ENCODE data around the gene RNF149.
"Not testable (repeated sequence)": the region's sequence is repeated elsewhere in the genome, so short reads cannot be mapped to it uniquely, and the experiment has no call there.

The RNF149 gene

DNA sequence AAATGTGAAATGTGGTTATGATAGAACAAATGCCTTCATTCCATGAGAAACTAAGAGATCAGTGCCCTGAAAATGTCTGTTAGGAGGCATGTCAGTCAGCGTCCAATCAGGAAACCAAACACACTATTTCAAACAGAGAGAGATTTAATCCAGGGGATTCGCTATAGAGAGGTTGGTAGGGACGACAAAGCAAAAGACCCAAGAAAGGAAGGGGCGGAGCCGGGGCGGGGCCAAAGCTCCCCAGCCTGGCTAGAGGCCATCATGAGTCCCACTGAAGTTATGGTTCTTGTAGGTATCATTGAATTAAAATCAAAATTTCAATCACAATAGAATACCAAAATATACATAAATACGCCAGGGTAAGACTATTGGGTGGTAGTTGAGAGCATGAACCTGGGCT lies 32.9 kb upstream of the RNF149 start:
- peaks cover 24% of the 10 kb centered on the region for H3K4me1 Mint-ChIP-seq
- no peak overlapping the region for H3K27ac Mint-ChIP-seq
- no peaks in the 10 kb centered on the region for H3K9me3 Mint-ChIP-seq
- DNase-seq (peak in 1 of 2 donors; percentile 27), ATAC-seq (peak; percentile 70)
- H3K27me3 Mint-ChIP-seq, result no peaks in the 10 kb centered on the region
- peak overlapping the region; percentile 23 to 53 for H3K4me3 Mint-ChIP-seq

DNA sequence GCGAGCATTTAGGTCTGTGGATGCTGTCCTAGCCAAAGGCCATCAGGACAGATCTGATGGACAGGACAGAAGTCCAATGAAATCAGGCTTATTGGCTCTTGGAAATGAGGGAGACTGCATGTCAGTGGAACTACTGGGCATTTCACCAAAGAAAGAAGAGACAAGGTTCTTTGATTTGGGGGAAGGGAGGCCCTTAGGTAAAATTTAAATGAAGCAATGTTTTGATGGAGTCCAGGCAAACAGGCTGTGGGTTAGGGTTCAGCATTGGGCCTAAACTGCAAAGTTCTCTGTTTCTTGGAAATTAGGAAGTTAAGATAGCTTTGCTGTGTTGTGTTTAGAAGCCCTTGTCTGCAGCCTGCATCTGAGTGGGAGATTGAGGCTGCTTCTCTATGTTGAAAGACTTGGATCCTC lies 31.6 kb upstream of the RNF149 start:
- Mint-ChIP-seq H3K27ac (no peak overlapping the region), H3K27me3 (no peaks in the 10 kb centered on the region), H3K9me3 (no peaks in the 10 kb centered on the region), H3K4me1 (peaks cover 24% of the 10 kb centered on the region), H3K4me3 (no peak overlapping the region)
- ATAC-seq, result no peak
- no peak for DNase-seq

DNA sequence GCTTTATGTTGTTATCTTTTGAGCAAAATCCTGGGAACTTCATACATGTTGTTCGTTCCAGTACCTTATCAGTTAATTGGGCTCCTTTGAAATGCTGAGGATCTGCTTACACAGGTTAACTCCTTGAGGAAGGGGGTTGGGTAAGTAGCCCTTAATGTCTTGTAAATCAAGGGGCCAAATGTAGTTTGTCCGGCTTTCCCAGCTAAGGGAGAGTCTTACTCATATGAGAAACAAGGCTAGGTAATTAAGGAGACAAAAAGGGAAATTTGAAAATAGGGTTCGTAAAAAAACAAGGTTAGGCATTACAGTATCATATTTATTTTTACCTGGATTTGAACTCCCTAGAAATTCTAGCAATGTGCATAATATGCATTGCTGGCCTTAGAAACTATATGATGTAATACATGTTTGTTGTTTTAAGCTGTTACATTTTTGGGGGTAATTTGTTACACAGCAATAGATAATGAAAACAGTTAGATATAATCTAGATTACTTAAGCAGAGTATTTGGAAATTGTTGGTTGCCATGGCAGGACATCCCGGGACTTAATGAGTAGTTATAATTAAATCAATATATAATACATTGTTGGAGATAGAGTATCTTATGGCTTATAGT lies 30.9 kb upstream of the RNF149 start:
- Mint-ChIP-seq H3K27ac (no peak overlapping the region), H3K4me1 (peaks cover 24% of the 10 kb centered on the region), H3K4me3 (no peak overlapping the region), H3K27me3 (no peaks in the 10 kb centered on the region), H3K9me3 (no peaks in the 10 kb centered on the region)
- no peak for ATAC-seq
- no peak for DNase-seq

DNA sequence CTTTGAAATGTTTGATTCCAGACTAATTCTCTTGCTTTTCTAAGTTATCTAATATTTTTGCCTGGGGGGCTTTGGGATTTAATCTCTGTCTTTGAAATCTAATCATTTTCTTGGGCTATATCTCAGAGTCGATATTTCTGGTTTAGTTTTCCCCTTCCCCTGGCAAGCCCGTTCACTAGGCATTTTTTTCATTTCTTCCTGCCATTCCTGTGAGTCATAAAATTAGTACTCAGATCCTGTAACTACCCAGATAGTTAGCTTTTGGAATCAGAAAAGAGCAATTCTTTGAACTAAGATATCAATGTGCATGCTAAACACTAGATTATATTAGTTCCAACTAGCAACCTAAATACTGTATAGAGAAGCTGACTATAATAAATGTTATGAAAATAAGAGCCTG lies 29.4 kb upstream of the RNF149 start:
- no peak for DNase-seq
- H3K27me3 Mint-ChIP-seq, result no peaks in the 10 kb centered on the region
- H3K27ac Mint-ChIP-seq, result no peak overlapping the region
- peaks cover 39% of the 10 kb centered on the region for H3K4me1 Mint-ChIP-seq
- H3K4me3 Mint-ChIP-seq, result no peak overlapping the region
- no peaks in the 10 kb centered on the region for H3K9me3 Mint-ChIP-seq
- no peak for ATAC-seq

DNA sequence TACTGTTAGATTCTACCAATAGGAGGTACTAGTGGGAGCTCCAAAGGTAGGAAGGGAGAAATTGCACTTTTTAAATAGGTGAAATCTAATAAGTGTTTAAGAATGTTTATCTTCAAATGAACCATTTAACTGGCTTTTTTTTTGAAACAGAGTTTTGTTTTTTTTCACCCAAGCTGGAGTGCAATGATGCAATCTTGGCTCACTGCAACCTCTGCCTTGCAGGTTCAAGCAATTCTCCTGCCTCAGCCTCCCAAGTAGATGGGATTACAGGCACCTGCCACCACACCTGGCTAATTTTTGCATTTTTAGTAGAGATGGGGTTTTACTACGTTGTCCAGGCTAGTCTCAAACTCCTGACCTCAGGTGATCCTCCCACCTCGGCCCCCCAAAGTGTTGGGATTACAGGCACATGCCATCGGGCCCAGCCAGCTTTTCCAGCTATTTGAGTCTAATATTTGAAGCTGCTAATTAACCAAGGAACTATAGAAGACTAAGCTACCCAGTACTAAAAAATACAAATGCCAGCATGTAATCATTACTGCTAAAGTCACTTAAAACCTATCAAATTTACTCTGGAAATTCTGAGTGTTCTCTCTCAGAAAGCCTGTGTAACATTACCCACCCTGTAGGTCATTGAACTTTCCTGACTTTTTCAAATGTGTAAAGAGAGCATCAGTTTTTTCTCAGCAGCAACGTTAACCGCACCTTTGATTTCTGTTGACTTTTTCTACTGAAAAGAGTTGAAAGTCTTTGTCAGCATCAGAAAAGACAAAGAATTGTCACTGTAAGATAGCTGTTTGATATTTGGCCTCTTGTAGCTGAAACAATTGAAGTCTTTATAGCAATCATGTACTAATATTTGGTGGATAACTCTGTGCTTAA lies 24.6 kb upstream of the RNF149 start:
- DNase-seq (no peak), ATAC-seq (no peak)
- Mint-ChIP-seq H3K4me1 (peaks cover 37% of the 10 kb centered on the region), H3K9me3 (no peaks in the 10 kb centered on the region), H3K4me3 (peak overlapping the region in 1 of 2 donors; percentile 4), H3K27me3 (no peaks in the 10 kb centered on the region), H3K27ac (peak overlapping the region; percentile 40 to 63)

DNA sequence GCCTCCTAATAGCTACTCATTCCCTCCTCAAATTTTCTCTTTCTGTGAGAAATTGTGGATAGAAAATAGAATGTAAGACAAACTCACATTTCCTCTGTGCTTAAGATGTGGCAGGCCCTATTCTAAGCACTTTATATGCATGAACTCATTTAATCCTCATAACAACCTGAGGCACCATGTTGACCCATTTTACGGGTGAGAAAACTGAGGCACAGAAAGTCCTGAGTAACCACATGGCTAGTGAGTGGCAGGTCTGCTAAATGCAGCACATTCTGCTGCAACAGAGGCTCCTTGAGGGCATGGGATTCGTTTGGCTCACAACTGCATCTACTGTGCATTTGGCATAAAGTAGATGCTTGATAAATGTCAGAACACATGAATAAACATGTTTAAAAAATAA lies 22.7 kb upstream of the RNF149 start:
- H3K27ac Mint-ChIP-seq, result no peak overlapping the region
- no peak for DNase-seq
- no peak for ATAC-seq
- H3K9me3 Mint-ChIP-seq, result no peaks in the 10 kb centered on the region
- peaks cover 37% of the 10 kb centered on the region for H3K4me1 Mint-ChIP-seq
- no peak overlapping the region for H3K4me3 Mint-ChIP-seq
- H3K27me3 Mint-ChIP-seq, result no peaks in the 10 kb centered on the region

DNA sequence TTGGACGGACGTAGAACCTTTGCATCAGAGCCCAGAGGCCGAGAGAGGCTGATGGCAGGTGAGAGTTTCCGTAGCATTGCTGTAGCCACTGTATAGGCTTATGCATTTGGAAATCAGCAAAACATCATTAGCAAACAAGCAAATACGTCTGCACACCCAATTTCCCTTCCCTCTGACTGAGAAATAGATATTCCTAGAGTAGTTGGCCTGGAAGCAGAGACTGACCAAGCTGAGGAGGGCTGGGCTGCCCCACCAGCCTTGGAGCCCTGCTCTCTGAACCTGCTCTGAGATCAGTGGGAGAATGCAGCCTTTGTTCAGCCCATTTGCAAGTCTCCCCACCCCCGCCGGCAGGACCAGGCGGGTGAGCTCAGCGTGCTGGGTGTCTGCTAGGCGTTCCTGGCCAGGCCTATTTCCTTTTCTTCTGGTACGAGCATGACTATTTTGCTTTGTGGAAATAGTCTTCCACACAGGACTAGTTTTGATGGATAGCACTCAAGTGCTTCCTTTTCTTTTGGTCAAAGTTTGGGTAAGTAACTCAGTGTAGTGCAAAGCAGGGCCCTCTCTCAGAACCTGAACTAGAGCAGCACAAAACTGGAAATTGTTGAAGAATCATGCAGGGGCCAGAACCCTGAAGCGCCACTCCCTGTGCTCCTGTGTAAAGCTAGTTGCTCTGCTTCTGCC lies 21.9 kb upstream of the RNF149 start:
- H3K27ac Mint-ChIP-seq, result peak overlapping the region; percentile 59 to 89
- peaks cover 37% of the 10 kb centered on the region for H3K4me1 Mint-ChIP-seq
- ATAC-seq, result peak; percentile 38
- DNase-seq, result peak in 1 of 2 donors; percentile 29
- H3K9me3 Mint-ChIP-seq, result no peaks in the 10 kb centered on the region
- no peaks in the 10 kb centered on the region for H3K27me3 Mint-ChIP-seq
- H3K4me3 Mint-ChIP-seq, result peak overlapping the region; percentile 35 to 59

DNA sequence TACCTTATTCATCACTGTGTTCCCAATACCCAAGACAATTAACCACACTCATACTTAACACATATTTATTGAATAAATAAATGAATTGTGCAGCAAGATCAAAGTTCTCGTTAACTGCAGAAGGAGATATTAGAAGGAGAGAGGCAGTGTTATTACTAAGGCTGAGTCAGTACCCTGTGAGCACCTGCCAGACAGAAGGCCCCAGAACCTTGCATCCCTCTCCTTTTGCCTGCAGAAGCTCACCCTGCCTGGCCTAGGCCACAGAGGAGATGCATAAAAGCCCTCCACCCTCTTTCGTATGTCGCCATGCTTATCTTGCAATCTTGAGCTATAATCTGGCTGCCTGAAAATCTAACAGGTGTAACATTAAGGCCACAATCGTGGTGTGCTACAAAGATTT lies 20.5 kb upstream of the RNF149 start:
- Mint-ChIP-seq H3K9me3 (no peaks in the 10 kb centered on the region), H3K4me1 (peaks cover 33% of the 10 kb centered on the region), H3K27ac (peak overlapping the region in 1 of 2 donors; percentile 67), H3K27me3 (no peaks in the 10 kb centered on the region), H3K4me3 (no peak overlapping the region)
- no peak for DNase-seq
- ATAC-seq, result no peak

DNA sequence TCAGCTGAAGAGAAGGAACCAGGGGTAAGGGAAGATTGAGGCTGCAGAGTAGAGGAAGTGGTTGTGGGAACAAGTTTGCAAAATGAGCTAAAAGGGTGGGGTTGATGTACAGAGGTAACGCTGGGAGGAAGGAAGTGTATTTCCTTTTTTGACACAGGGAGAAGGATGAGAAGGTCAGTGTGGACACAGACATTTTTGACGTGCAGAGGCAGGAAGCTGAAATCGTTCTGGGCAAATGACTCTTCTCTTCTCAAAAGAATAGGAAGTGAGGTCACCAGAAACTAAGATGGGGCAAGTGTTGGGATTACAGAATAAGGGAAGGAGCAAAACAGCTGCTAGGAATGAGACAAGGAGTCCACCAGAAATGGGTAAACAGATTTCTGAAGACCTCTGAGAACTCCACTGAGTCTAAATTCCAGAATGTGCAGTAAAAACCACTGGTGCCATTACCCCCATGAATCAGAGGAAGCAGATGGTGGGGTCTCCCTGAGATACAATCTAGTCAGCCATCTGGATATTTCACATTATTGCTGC lies 20.0 kb upstream of the RNF149 start:
- Mint-ChIP-seq H3K27me3 (no peaks in the 10 kb centered on the region), H3K4me1 (peaks cover 28% of the 10 kb centered on the region), H3K9me3 (no peaks in the 10 kb centered on the region), H3K4me3 (no peak overlapping the region), H3K27ac (no peak overlapping the region)
- peak in 1 of 2 donors; percentile 50 for DNase-seq
- ATAC-seq, result peak; percentile 95

DNA sequence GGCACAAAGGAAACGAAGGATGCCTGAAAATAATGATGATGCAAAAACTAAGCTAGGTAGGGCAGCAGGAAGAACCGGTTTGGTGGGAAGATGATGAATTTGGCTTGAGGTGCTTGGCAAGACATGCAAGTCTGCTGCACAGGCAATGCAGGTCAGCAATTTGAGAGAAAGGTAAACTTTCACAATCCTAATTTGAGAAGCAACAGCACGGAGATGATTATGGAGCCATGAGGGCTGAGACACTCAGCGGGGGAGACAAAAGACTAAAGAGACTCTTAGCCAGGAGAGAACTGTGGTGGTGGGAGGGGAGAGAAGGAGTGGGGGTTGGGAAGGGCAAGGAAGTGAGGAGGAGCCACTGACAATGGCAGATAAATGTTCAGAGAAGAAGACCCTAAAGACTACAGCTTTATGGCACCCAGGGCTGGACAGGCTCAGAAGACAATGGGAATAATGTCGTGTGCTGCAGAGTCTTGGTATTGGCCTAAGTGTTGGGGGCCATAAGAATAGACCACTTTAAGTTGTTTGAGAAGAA lies 19.4 kb upstream of the RNF149 start:
- no peaks in the 10 kb centered on the region for H3K9me3 Mint-ChIP-seq
- no peaks in the 10 kb centered on the region for H3K27me3 Mint-ChIP-seq
- DNase-seq (no peak), ATAC-seq (peak; percentile 55)
- no peak overlapping the region for H3K27ac Mint-ChIP-seq
- H3K4me1 Mint-ChIP-seq, result peaks cover 22% of the 10 kb centered on the region
- H3K4me3 Mint-ChIP-seq, result no peak overlapping the region

DNA sequence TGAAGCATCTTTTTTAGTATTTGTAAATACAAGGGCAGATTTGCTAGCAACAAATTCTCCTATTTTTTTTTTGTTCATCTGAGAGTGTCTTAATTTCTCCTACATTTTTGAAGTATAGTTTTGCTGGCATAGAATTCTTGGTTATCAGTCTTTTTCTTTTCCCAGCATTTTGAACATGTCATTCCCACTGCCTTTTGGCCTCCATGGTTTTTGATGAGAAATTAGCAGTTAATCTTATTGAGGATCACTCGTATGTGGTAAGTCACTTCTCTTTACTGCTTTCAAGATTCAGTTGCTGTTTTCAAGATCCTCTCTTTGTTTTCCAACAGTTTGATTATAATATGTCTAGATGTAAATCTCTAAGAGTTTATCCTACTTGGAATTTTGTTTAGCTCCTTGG lies 16.9 kb upstream of the RNF149 start:
- no peak for DNase-seq
- Mint-ChIP-seq H3K4me1 (peaks cover 8% of the 10 kb centered on the region), H3K27ac (no peak overlapping the region), H3K4me3 (no peak overlapping the region), H3K27me3 (no peaks in the 10 kb centered on the region), H3K9me3 (peaks cover 0 to 5% of the 10 kb centered on the region in 2 donors)
- no peak for ATAC-seq

DNA sequence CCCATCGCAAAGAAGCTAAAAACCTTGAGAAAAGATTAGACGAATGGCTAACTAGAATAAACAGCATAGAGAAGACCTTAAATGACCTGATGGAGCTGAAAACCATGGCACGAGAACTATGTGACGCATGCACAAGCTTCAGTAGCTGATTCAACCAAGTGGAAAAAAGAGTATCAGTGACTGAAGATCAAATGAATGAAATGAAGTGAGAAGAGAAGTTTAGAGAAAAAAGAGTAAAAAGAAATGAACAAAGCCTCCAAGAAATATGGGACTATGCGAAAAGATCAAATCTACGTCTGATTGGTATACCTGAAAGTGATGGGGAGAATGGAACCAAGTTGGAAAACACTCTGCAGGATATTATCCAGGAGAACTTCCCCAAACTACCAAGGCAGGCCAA lies 8.1 kb upstream of the RNF149 start:
- H3K27ac Mint-ChIP-seq, H3K9me3 Mint-ChIP-seq, H3K4me3 Mint-ChIP-seq, ATAC-seq, H3K27me3 Mint-ChIP-seq, DNase-seq: not testable (repeated sequence)
- peaks cover 25% of the 10 kb centered on the region for H3K4me1 Mint-ChIP-seq

DNA sequence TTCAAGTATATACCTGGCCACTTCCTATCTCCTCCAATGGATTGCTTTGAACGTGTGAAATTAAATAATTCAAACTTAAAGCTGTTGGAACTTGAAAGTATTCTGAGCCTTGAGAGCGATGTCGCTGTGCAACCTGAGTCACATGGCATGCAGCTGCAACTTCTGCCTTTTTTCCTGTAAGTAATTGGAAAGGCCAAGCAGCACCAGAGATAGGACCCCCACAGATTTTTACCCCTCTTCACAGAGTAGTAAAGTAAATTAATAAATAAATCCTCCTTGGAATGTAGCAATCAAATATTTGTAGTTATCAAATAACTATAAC lies 3.2 kb upstream of the RNF149 start:
- Mint-ChIP-seq H3K27ac (no peak overlapping the region), H3K9me3 (no peaks in the 10 kb centered on the region), H3K4me3 (peak overlapping the region in 1 of 2 donors; percentile 16), H3K4me1 (peaks cover 54% of the 10 kb centered on the region), H3K27me3 (no peaks in the 10 kb centered on the region)
- ATAC-seq (no peak), DNase-seq (no peak)

DNA sequence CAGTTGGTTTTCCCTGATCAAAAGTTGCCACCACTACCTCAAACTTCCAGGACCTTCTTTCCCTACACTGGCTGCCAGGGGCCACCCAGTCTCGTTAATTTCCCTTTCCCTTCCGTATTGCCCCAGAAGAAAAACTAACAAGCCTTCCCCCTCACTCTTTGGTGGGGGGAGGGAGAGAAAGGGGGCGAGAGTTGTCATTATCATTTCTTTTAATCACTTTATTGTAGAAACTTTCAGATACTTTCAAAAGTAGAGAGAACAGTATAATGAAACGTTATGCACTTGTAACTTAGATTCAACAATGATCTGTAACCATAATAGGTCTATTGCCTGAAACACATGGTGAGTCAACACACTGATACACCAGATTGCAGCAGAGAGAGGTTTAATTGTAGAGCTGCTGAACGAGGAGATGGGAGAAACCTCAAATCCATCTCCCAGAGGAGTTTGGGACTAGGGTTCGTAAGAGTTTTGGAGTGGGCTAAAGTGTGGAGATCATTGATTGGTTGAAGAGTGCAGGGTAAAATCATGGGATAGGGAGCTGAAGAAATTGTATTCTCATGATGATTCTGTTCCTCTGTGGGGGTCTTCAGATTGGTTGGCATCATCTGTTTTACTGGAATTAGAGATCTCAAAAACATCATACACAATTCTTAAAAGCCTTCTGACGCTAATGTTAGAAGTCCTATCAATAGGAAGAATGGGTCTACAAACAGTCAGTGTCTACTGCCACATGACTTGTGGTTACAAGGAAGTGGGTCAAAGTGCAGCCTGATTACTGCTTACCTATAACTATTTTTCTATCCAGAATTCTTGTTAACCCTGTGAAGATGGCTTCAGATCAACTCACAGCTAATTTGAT lies 2.6 kb upstream of the RNF149 start:
- H3K4me1 Mint-ChIP-seq, result peaks cover 51% of the 10 kb centered on the region
- no peaks in the 10 kb centered on the region for H3K27me3 Mint-ChIP-seq
- no peaks in the 10 kb centered on the region for H3K9me3 Mint-ChIP-seq
- ATAC-seq (no peak), DNase-seq (no peak)
- H3K27ac Mint-ChIP-seq, result peak overlapping the region in 1 of 2 donors; percentile 91
- peak overlapping the region; percentile 30 to 76 for H3K4me3 Mint-ChIP-seq

All from stimulated activated naive CD8-positive, alpha-beta T cell treated with anti-CD3 and anti-CD28 coated beads, Interleukin-15, amount 100 ng/mL, for 72 hours (primary cell).